ENCODE measurements around the gene MKLN1. TPM values are rescaled to one million over a fixed set of nuclear protein-coding genes. Genes with fewer than 3 reads are reported as not detected.

MKLN1 gene
- total and polyA plus RNA-seq, 10 of the 15 experiments (the other 5 are each of a cell fraction or from before 2014, with no cell fraction given), result 13.6 to 55.8 (median 29.3) TPM

- peak; percentile 63; the same call in 1 of the 2 replicates for TF ChIP-seq RB1 (IDR thresholded peaks at IDR 0.05; ENCODE audit: borderline replicate concordance)
- no peak for TF ChIP-seq JUND (IDR thresholded peaks at IDR 0.05; ENCODE audit: low read depth, low read length)
- TF ChIP-seq POU2F2 (IDR thresholded peaks at IDR 0.05; ENCODE audit: borderline replicate concordance, low read depth, low read length), result peak; percentile 38; the same call in 2 of the 3 replicates
- peak; percentile 38; the same call in 1 of the 2 replicates for TF ChIP-seq RUNX3 (IDR thresholded peaks at IDR 0.05; ENCODE audit: low read length)
- TF ChIP-seq, protein P1, sequence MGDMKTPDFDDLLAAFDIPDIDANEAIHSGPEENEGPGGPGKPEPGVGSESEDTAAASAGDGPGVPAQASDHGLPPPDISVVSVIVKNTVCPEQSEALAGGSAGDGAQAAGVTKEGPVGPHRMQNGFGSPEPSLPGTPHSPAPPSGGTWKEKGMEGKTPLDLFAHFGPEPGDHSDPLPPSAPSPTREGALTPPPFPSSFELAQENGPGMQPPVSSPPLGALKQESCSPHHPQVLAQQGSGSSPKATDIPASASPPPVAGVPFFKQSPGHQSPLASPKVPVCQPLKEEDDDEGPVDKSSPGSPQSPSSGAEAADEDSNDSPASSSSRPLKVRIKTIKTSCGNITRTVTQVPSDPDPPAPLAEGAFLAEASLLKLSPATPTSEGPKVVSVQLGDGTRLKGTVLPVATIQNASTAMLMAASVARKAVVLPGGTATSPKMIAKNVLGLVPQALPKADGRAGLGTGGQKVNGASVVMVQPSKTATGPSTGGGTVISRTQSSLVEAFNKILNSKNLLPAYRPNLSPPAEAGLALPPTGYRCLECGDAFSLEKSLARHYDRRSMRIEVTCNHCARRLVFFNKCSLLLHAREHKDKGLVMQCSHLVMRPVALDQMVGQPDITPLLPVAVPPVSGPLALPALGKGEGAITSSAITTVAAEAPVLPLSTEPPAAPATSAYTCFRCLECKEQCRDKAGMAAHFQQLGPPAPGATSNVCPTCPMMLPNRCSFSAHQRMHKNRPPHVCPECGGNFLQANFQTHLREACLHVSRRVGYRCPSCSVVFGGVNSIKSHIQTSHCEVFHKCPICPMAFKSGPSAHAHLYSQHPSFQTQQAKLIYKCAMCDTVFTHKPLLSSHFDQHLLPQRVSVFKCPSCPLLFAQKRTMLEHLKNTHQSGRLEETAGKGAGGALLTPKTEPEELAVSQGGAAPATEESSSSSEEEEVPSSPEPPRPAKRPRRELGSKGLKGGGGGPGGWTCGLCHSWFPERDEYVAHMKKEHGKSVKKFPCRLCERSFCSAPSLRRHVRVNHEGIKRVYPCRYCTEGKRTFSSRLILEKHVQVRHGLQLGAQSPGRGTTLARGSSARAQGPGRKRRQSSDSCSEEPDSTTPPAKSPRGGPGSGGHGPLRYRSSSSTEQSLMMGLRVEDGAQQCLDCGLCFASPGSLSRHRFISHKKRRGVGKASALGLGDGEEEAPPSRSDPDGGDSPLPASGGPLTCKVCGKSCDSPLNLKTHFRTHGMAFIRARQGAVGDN (IDR thresholded peaks at IDR 0.05), result 0 out of 2 replicates have a peak, but pooled peaks have one; percentile 66
- peak; percentile 80 for TF ChIP-seq CBFB (IDR thresholded peaks at IDR 0.05; ENCODE audit: low read depth)
- TF ChIP-seq ELK1 (IDR thresholded peaks at IDR 0.05; ENCODE audit: low read depth, low read length), result 0 out of 2 replicates have a peak, but pooled peaks have one; percentile 6
- TF ChIP-seq ASH2L (IDR thresholded peaks at IDR 0.05; ENCODE audit: borderline replicate concordance, low read depth), result peak; percentile 86; the same call in 1 of the 2 replicates
- no peak for TF ChIP-seq EZH2 (IDR thresholded peaks at IDR 0.05; ENCODE audit: borderline replicate concordance, control insufficient read depth, low read depth, low read length)
- peak; percentile 92 for TF ChIP-seq GATAD2B (conservative IDR thresholded peaks at IDR 0.05; ENCODE audit: low read depth)
- peak; percentile 49; the same call in 1 of the 2 replicates for TF ChIP-seq HCFC1 (IDR thresholded peaks at IDR 0.05; ENCODE audit: low read length)
- TF ChIP-seq POLR2AphosphoS2 (IDR thresholded peaks at IDR 0.05; ENCODE audit: low read depth, low read length), result peak; percentile 88; the same call in 1 of the 2 replicates
- no peak for TF ChIP-seq ZNF217 (IDR thresholded peaks at IDR 0.05)
- TF ChIP-seq NFXL1 (IDR thresholded peaks at IDR 0.05; ENCODE audit: borderline replicate concordance), result no peak
- no peak for TF ChIP-seq CHD1 (IDR thresholded peaks at IDR 0.05; ENCODE audit: low read depth, low read length)
- peak; percentile 82; the same call in 1 of the 2 replicates for TF ChIP-seq BACH1 (IDR thresholded peaks at IDR 0.05; ENCODE audit: borderline replicate concordance)
- no peak for TF ChIP-seq PAX8 (IDR thresholded peaks at IDR 0.05)
- peak; percentile 74 for TF ChIP-seq MXI1 (IDR thresholded peaks at IDR 0.05; ENCODE audit: low read depth, low read length)
- TF ChIP-seq CBX5 (IDR thresholded peaks at IDR 0.05; ENCODE audit: low read depth), result 0 out of 2 replicates have a peak, but pooled peaks have one; percentile 72
- no peak for TF ChIP-seq SUZ12 (IDR thresholded peaks at IDR 0.05; ENCODE audit: unreplicated experiment)
- peak; percentile 46 to 56; a peak in 2 of 4 replicates for TF ChIP-seq BHLHE40 (IDR thresholded peaks at IDR 0.05; ENCODE audit: borderline replicate concordance in 1 of 2, low read depth in 2 of 2, low read length in 1 of 2)
- no peak for TF ChIP-seq FOS (IDR thresholded peaks at IDR 0.05; ENCODE audit: borderline replicate concordance, extremely low read depth, insufficient read length)
- TF ChIP-seq RAD51 (IDR thresholded peaks at IDR 0.05), result no peak
- TF ChIP-seq NR2F1 (conservative IDR thresholded peaks at IDR 0.05), result peak; percentile 54
- TF ChIP-seq RAD21 (IDR thresholded peaks at IDR 0.05; ENCODE audit: insufficient read depth, low read depth, low read length), result no peak
Measured at GRCh38 chr7:131327626-131328376, at the start of gene MKLN1 (continued).

Data from GM12878 (cell line).